GM19467 (cell line): Measurements from ENCODE around the gene TMEM53.
"Not testable (repeated sequence)": the region's sequence is repeated elsewhere in the genome, so short reads cannot be mapped to it uniquely, and the experiment has no call there.

Source experiments
- ATAC-seq: cut with Tn5 transposase; IDR thresholded peaks from one replicate; pipeline ENCODE4 v1.9.1; 2021; ENCODE audit warnings: mild to moderate bottlenecking, moderate library complexity; ENCODE audit not compliant: unreplicated experiment

TMEM53 gene

GRCh38 chr1:44675186-44675585, 905 bp upstream of the TMEM53 start:
- ATAC-seq: no peak

GRCh38 chr1:44673675-44674112, 587 bp downstream of the TMEM53 start:
- peak; percentile 0 for ATAC-seq

- ATAC-seq: no peak
Observed at GRCh38 chr1:44672961-44673674, 1.2 kb downstream of the TMEM53 start.

- no peak for ATAC-seq
Observed at GRCh38 chr1:44672254-44672955, 1.9 kb downstream of the TMEM53 start.

- no peak for ATAC-seq
Observed at GRCh38 chr1:44670751-44671640, 3.3 kb downstream of the TMEM53 start.

- ATAC-seq: not testable (repeated sequence)
Observed at GRCh38 chr1:44666719-44667118, 7.6 kb downstream of the TMEM53 start.

GRCh38 chr1:44664730-44665370, 9.4 kb downstream of the TMEM53 start:
- no peak for ATAC-seq

- ATAC-seq: no peak
Observed at GRCh38 chr1:44663417-44663816, 10.9 kb downstream of the TMEM53 start.

GRCh38 chr1:44662683-44663030, 11.6 kb downstream of the TMEM53 start:
- no peak for ATAC-seq

- ATAC-seq: no peak
Observed at GRCh38 chr1:44661781-44662682, 12.2 kb downstream of the TMEM53 start.

- ATAC-seq: no peak
Observed at GRCh38 chr1:44660176-44660575, 14.1 kb downstream of the TMEM53 start.

- no peak for ATAC-seq
Observed at GRCh38 chr1:44659566-44659965, 14.7 kb downstream of the TMEM53 start.

- ATAC-seq: no peak
Observed at GRCh38 chr1:44655609-44656008, 18.7 kb downstream of the TMEM53 start.

- no peak for ATAC-seq
Observed at GRCh38 chr1:44654621-44655187, 19.6 kb downstream of the TMEM53 start.

GRCh38 chr1:44653107-44653964, 20.9 kb downstream of the TMEM53 start:
- no peak for ATAC-seq

GRCh38 chr1:44652445-44653106, 21.7 kb downstream of the TMEM53 start:
- ATAC-seq: no peak

GRCh38 chr1:44651069-44651468, 23.2 kb downstream of the TMEM53 start:
- no peak for ATAC-seq

- ATAC-seq: no peak
Observed at GRCh38 chr1:44650159-44650831, 24.0 kb downstream of the TMEM53 start.
